DND-41 (cell line): ENCODE results near the gene CLASP1.

Experiments
- ATAC-seq: fragments of 200-7000 bp; cut with Tn5 transposase; 3 replicates; pipeline ENCODE4 v1.9.1; 2021; ENCODE audit warnings: low read depth; ENCODE audit not compliant: insufficient read depth
- DNase-seq: peaks from one replicate; pipeline ENCODE4 v3.0.0-alpha.2; 2020
- H2AFZ ChIP-seq: 2 replicates; pipeline ENCODE4 v1.6.0; 2012; ENCODE audit warnings: low read depth, low read length
- H3K27ac ChIP-seq: 2 replicates; pipeline ENCODE4 v1.5.1; 2012; ENCODE audit warnings: low read length, inconsistent platforms
- H3K27me3 ChIP-seq: fragments of 200-600 bp; sonication (generic); 2 replicates; pipeline ENCODE4 v1.6.0; 2012; ENCODE audit warnings: low read length, mild to moderate bottlenecking, inconsistent platforms; ENCODE audit not compliant: insufficient read depth, poor library complexity
- H3K36me3 ChIP-seq: 2 replicates; pipeline ENCODE4 v1.5.1; 2012; ENCODE audit warnings: low read length, inconsistent platforms; ENCODE audit not compliant: insufficient read depth
- H3K4me1 ChIP-seq: 2 replicates; pipeline ENCODE4 v1.5.1; 2012; ENCODE audit warnings: mild to moderate bottlenecking, low read length; ENCODE audit not compliant: insufficient read depth
- H3K4me2 ChIP-seq: 2 replicates; pipeline ENCODE4 v1.6.0; 2012; ENCODE audit warnings: mild to moderate bottlenecking, moderate library complexity, low read length, inconsistent platforms; ENCODE audit not compliant: insufficient read depth
- H3K4me3 ChIP-seq, 2 experiments: fragments of 200-600 bp in 1 of 2; shearing (Covaris generic) in 1 of 2; 2 replicates each; pipeline ENCODE4 v1.5.1; 2012 to 2016; ENCODE audit warnings: inconsistent platforms in 2 of 2, low read length in 2 of 2, mild to moderate bottlenecking in 2 of 2, low read depth in 1 of 2, moderate library complexity in 1 of 2
- H3K79me2 ChIP-seq: 2 replicates; pipeline ENCODE4 v1.6.0; 2012; ENCODE audit warnings: low read length, inconsistent platforms; ENCODE audit not compliant: insufficient read depth
- H3K9ac ChIP-seq: 2 replicates; pipeline ENCODE4 v1.6.0; 2012; ENCODE audit warnings: low read depth, mild to moderate bottlenecking, inconsistent platforms, low read length, moderate library complexity
- H3K9me3 ChIP-seq: 2 replicates; pipeline ENCODE4 v1.5.1; 2012; ENCODE audit warnings: low read length, moderate library complexity, mild to moderate bottlenecking, inconsistent platforms; ENCODE audit not compliant: insufficient read depth, severe bottlenecking
- H4K20me1 ChIP-seq: 2 replicates; pipeline ENCODE4 v1.6.0; 2012; ENCODE audit warnings: low read length; ENCODE audit not compliant: insufficient read depth
- EZH2 ChIP-seq: IDR thresholded peaks from 3 replicates; pipeline ENCODE4 v1.6.1; 2012; ENCODE audit warnings: borderline replicate concordance, low read depth, mild to moderate bottlenecking, moderate library complexity, low read length, inconsistent platforms; ENCODE audit not compliant: severe bottlenecking
- TF ChIP-seq, protein P1 (sequence below): IDR thresholded peaks from 2 replicates; pipeline ENCODE4 v1.5.1; 2012; ENCODE audit warnings: borderline replicate concordance, low read length, moderate library complexity, mild to moderate bottlenecking; ENCODE audit not compliant: poor library complexity, severe bottlenecking; ENCODE audit errors: extremely low read depth

CLASP1 gene

DNA sequence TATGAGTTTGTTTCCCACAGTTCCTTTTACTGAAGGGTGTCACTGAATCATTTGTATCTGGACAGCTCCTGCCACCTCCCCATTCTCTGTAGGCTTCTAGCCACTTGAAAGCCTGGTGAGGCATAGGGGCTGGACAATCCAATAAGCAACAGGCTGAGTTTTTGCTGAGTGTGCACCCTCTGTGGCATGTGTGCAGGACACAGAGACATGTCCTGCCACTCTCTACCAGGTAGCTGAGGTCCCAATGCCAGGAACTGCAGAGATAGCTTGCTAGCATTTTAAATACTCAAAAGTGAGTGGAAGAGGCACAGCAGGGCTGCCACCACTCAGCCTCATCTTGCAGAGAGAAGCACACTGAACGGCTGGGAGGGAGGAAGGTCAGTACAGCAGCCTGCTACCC is 287.0 kb downstream of the CLASP1 start:
- Histone ChIP-seq H3K4me3 (no peak overlapping the region), H3K27ac (no peak overlapping the region), H3K9ac (no peak overlapping the region), H4K20me1 (no peaks in the 10 kb centered on the region), H3K27me3 (no peaks in the 10 kb centered on the region), H3K79me2 (no peaks in the 10 kb centered on the region), H3K9me3 (no peaks in the 10 kb centered on the region), H3K36me3 (peaks cover 83% of the 10 kb centered on the region), H2AFZ (no peak overlapping the region), H3K4me1 (no peaks in the 10 kb centered on the region), H3K4me2 (no peak overlapping the region)
- no peak for DNase-seq
- no peak for TF ChIP-seq EZH2
- TF ChIP-seq, protein P1, sequence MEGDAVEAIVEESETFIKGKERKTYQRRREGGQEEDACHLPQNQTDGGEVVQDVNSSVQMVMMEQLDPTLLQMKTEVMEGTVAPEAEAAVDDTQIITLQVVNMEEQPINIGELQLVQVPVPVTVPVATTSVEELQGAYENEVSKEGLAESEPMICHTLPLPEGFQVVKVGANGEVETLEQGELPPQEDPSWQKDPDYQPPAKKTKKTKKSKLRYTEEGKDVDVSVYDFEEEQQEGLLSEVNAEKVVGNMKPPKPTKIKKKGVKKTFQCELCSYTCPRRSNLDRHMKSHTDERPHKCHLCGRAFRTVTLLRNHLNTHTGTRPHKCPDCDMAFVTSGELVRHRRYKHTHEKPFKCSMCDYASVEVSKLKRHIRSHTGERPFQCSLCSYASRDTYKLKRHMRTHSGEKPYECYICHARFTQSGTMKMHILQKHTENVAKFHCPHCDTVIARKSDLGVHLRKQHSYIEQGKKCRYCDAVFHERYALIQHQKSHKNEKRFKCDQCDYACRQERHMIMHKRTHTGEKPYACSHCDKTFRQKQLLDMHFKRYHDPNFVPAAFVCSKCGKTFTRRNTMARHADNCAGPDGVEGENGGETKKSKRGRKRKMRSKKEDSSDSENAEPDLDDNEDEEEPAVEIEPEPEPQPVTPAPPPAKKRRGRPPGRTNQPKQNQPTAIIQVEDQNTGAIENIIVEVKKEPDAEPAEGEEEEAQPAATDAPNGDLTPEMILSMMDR = no peak
- no peak for ATAC-seq

DNA sequence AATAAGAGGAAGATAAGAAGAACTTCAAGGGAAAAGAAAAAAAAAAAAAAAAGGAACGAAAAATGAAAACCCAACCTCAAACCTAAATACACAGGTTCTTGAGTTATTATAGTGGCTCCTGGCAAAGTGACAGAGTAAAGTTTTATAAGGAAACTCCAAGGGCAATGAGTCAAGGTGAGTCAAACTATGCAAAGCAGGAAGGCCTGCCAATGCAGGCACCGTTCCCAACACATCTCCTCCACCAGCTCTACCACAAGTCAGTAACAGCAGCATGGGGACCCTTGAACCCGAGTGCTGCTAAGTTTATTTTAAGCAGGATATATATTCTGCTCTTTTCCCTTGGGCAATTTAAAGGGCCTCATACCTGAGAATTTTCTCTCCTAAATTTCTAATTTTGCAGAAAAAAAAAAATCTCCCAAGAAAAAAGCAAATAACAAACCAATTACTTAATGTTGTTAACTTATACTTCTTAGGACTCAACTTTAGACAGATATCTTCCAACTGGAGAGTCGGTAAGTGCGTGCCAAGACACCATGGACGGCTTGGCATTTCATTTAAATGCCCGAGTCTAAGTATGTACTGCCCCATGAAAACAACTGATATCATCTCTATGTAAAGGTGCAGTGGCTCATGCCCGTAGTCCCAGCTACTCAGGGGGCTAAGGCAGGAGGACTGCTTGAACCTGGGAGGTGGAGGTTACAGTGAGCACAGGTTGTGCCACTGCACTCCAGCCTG is 288.5 kb downstream of the CLASP1 start:
- Histone ChIP-seq H3K4me2 (no peak overlapping the region), H3K9ac (no peak overlapping the region), H4K20me1 (no peaks in the 10 kb centered on the region), H2AFZ (no peak overlapping the region), H3K9me3 (no peaks in the 10 kb centered on the region), H3K36me3 (peaks cover 82% of the 10 kb centered on the region), H3K4me3 (no peak overlapping the region), H3K79me2 (no peaks in the 10 kb centered on the region), H3K4me1 (no peaks in the 10 kb centered on the region), H3K27me3 (no peaks in the 10 kb centered on the region), H3K27ac (no peak overlapping the region)
- TF ChIP-seq, protein P1 = no peak
- TF ChIP-seq EZH2 = no peak
- DNase-seq = no peak
- ATAC-seq = no peak

DNA sequence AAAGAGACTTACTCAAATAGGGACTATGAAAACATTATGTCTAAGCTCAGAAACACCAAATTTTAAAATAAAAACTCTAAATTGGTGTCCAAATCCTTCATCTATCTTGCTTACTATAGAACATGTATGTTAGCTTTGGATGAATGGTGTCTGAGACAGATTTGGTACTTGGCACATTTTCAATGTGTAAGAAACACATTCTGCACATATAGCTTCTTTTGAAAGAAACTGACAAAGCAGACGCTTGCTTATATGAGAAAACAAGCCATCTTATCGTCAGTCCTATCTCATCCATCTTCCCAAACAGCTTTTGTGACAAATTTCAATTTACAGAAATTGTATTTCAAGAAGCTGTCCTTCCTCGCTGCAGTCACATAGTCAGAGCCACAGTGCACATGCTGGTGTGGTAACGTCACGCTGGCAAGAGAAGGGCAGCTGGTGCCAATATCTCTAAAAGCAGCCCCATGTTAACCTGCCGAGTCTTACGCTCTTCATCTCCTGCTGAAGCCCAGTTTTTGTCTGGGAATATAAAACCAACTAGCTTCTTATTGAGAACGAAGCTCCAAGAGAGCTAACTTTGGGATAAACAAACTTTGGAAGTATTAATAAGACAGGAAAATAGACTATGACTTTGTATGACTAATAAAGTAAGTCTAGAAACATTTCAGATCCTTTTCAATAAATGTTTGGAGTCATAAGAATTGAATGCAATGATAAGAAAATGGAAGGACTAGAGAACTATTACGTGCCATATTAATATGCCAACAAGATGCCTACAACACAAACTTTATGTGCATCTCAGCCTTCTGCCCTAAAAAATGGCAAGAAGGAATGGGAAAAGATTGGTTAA is 289.3 kb downstream of the CLASP1 start:
- DNase-seq = no peak
- H3K27me3 ChIP-seq = no peaks in the 10 kb centered on the region
- H3K4me3 ChIP-seq = no peak overlapping the region
- H3K36me3 ChIP-seq = peaks cover 78% of the 10 kb centered on the region
- no peak overlapping the region for H2AFZ ChIP-seq
- no peaks in the 10 kb centered on the region for H3K9me3 ChIP-seq
- no peak for ATAC-seq
- no peak overlapping the region for H3K4me2 ChIP-seq
- no peak overlapping the region for H3K9ac ChIP-seq
- TF ChIP-seq, protein P1 = no peak
- no peak for TF ChIP-seq EZH2
- H3K4me1 ChIP-seq = no peaks in the 10 kb centered on the region
- no peaks in the 10 kb centered on the region for H3K79me2 ChIP-seq
- H3K27ac ChIP-seq = no peak overlapping the region
- no peaks in the 10 kb centered on the region for H4K20me1 ChIP-seq
